A549 treated with CpdA at 1 μM for 4 hours (cell line): ENCODE results near the gene FAM72A. TPM values are rescaled to one million over a fixed set of nuclear protein-coding genes. Genes with fewer than 3 reads are reported as not detected.

ENCODE experiments used
- total RNA-seq: library from RNA; stranded (reverse); fragments of 200-300 nt; extraction: Qiagen RNA extraction; gene quantifications from 5 replicates; pipeline ENCODE4 v1.2.3, GENCODE V29; 2022; ENCODE audit warnings: low read depth

Gene FAM72A
- 10.3 to 12.3 TPM (median 12.1 TPM) in 5 replicates for total RNA-seq

DNA sequence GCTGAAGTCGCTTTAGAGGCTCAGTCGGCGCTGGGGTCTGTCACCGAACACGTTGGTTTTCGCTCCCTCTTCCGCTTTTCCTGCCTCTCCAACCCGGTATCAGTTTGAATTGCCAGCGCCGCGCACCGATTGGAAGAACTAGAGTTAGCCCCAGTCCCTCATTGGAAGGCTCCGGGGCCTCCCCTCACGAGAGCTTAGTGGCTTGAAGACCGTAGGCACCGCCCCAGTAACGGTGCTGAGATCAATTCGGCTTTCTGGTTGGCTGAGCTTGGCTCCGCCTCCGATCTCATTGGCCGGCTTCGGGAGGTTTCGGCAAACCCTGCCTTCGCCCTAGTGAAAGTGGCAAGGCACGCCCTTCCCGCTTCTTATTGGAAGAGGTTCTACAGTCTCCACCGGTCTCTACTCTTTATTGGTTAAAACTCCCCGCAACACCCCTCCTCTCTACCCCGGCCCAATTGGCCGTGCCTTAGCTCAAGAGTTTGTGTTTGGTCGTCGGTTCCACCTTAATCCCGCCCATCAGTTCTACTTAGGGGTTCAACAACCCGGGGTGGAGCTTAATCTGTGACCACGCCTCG is at the start of gene FAM72A:
Gene FAM72A, minus strand, starts transcription at position 51 of the 575 bp plus-strand sequence. CDS start 814 bp downstream, outside the sequence.

DNA sequence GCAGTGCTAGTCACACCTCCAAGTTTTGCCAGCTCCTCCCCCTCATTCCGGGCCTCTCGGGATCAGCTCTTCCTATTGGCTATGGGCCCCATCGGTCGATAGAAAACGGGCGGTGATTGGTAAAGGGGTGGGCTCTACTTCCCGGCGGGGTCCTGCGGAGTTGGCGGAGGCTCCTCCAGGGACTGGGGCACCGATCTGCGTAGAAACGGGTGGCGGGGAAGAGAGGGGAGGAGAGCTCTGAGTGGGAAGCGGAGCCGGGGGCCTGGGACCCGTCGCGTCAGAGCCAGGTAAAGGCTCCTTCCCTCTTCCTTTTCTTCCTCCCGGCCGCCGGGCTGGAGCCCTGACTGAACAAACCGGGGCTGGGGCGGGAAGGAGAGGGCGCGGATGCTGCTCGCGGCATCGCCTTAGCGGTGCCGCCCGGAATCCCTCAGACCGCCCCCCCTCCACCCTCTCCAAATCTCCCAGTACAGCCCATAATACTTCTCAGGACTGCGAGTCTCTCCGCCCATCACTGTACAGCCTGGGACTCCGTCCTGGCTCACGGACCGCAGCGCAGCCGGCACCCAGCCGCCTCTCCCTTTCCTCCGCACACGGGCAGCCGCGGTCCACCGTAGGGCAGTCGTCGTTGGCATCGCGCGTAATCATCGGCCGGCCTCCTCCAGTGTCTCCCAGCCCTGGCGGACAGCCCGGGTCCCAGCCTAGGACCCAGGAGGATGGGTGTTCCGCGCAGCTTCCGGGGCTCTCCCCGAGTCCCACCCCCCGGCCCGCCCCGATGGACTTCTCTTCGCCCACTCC is 922 bp upstream of the FAM72A start, which contains the start of gene SRGAP2:
Gene SRGAP2, plus strand, starts transcription at position 178 of the 795 bp plus-strand sequence. CDS start 2,430 bp downstream, outside the sequence.

Other genes with a start within 250 kb of the FAM72A start
- gene RAB7B, start 199.4 kb downstream of the FAM72A start, total RNA-seq, result 1.2 to 2.3 TPM (median 1.5 TPM) in 5 replicates
- not detected in 5 replicates for gene CTSE, start 178.9 kb downstream of the FAM72A start, total RNA-seq
- gene RHEX, start 149.7 kb downstream of the FAM72A start, total RNA-seq, result not detected in 5 replicates
- gene AVPR1B, start 85.5 kb downstream of the FAM72A start, total RNA-seq, result not detected in 5 replicates
- 20.1 to 27.3 TPM (median 23.3 TPM) in 5 replicates for gene SRGAP2, start 702 bp upstream of the FAM72A start, total RNA-seq